GM10248 (cell line): Measurements from ENCODE around the gene UGT1A6.

Experiments used
- CTCF ChIA-PET: fragments of 300-600 bp; sonication (Branson Sonifier 250); formaldehyde crosslinking; extraction: SDS; loops from one replicate; lab custom pipeline; 2021; ENCODE audit warnings: antibody characterized with exemption; lab: Yijun Ruan, JAX
- POLR2A ChIA-PET: fragments of 350-650 bp; sonication (Branson Sonifier 250); formaldehyde crosslinking; extraction: SDS; loops from one replicate; lab custom pipeline; 2020; ENCODE audit warnings: antibody characterized with exemption; lab: Yijun Ruan, JAX
- DNase-seq: peaks from one replicate; pipeline ENCODE4 v3.0.0; 2012; ENCODE audit errors: extremely low spot score
- CTCF ChIP-seq: IDR thresholded peaks from 2 replicates; pipeline ENCODE4 v1.5.1; 2012; ENCODE audit warnings: mild to moderate bottlenecking, low read depth; ENCODE audit errors: extremely low read depth, missing control alignments, control extremely low read depth

Gene UGT1A6

GRCh38 chr2:233754872-233755611, 62.4 kb downstream of the UGT1A6 start:
- CTCF ChIA-PET = no interaction called here
- TF ChIP-seq CTCF = no peak

GRCh38 chr2:233756429-233757081, 63.9 kb downstream of the UGT1A6 start:
- no peak for DNase-seq
- TF ChIP-seq CTCF = no peak
- CTCF ChIA-PET = no interaction called here
- POLR2A ChIA-PET = no interaction called here

More at GRCh38 chr2:233754872-233755611, 62.4 kb downstream of the UGT1A6 start:
- DNase-seq = no peak
- POLR2A ChIA-PET = no interaction called here

GRCh38 chr2:233758141-233758540, 65.5 kb downstream of the UGT1A6 start:
- no peak for TF ChIP-seq CTCF
- no peak for DNase-seq
- CTCF ChIA-PET = no interaction called here
- POLR2A ChIA-PET = no interaction called here

- no peak for TF ChIP-seq CTCF
- POLR2A ChIA-PET = no interaction called here
- no peak for DNase-seq
- CTCF ChIA-PET = no interaction called here
Measured at GRCh38 chr2:233758849-233759248, 66.2 kb downstream of the UGT1A6 start.

- no peak for DNase-seq
- ChIA-PET CTCF (interaction anchor here (1.0 kb wide), 1 partner anchor 24 kb away, joined by 3 read pairs; no protein-coding TSS in a partner anchor), POLR2A (no interaction called here)
- no peak for TF ChIP-seq CTCF
Measured at GRCh38 chr2:233760043-233760442, 67.4 kb downstream of the UGT1A6 start, which contains the start of gene UGT1A1. UGT1A1 (plus strand) TSS chr2:233760270; CDS start chr2:233760288, 18 bp downstream.

GRCh38 chr2:233761040-233761769, 68.5 kb downstream of the UGT1A6 start:
- ChIA-PET POLR2A (no interaction called here), CTCF (interaction anchor here (0.7 kb wide), 1 partner anchor 25 kb away, joined by 3 read pairs; no protein-coding TSS in a partner anchor)
- no peak for DNase-seq
- TF ChIP-seq CTCF = no peak
